Mesenchymal stem cell (in vitro differentiated cells and primary cell): Measurements from ENCODE around the gene OVCA2.

Source experiments
- DNase-seq: peaks from one replicate; pipeline ENCODE4 v3.0.0-alpha.2; 2013
- H2AFZ ChIP-seq: one replicate; pipeline ENCODE4 v1.6.1; 2013; ENCODE audit warnings: low read depth, mild to moderate bottlenecking, control low read depth, inconsistent platforms, low read length, moderate library complexity
- H2AK5ac ChIP-seq: 2 replicates; pipeline ENCODE4 v1.6.1; 2013; ENCODE audit warnings: low read length, moderate library complexity, mild to moderate bottlenecking, inconsistent platforms; ENCODE audit not compliant: severe bottlenecking
- H2BK120ac ChIP-seq: one replicate; pipeline ENCODE4 v1.6.1; 2013; ENCODE audit warnings: low read depth, mild to moderate bottlenecking, inconsistent platforms, low read length, moderate library complexity
- H2BK12ac ChIP-seq, 2 experiments: one replicate each; pipeline ENCODE4 v1.6.1; 2013; ENCODE audit warnings: inconsistent platforms in 2 of 2, low read length in 2 of 2, mild to moderate bottlenecking in 2 of 2, moderate library complexity in 2 of 2, control low read depth in 1 of 2
- H2BK15ac ChIP-seq: one replicate; pipeline ENCODE4 v1.6.1; 2013; ENCODE audit warnings: mild to moderate bottlenecking, low read depth, inconsistent platforms; ENCODE audit not compliant: poor library complexity, severe bottlenecking
- H2BK5ac ChIP-seq: 2 replicates; pipeline ENCODE4 v1.6.1; 2013; ENCODE audit warnings: low read depth, mild to moderate bottlenecking, low read length, control low read depth, inconsistent platforms; ENCODE audit not compliant: poor library complexity, severe bottlenecking
- H3K14ac ChIP-seq, 2 experiments: one replicate each; pipeline ENCODE4 v1.6.1; 2013; ENCODE audit warnings: inconsistent platforms in 2 of 2, low read length in 2 of 2, control low read depth in 1 of 2, mild to moderate bottlenecking in 1 of 2, moderate library complexity in 1 of 2
- H3K18ac ChIP-seq, 2 experiments: one replicate each; pipeline ENCODE4 v1.6.1; 2013; ENCODE audit warnings: inconsistent platforms in 2 of 2, low read length in 2 of 2, control low read depth in 1 of 2, low read depth in 1 of 2, mild to moderate bottlenecking in 1 of 2
- H3K23ac ChIP-seq, 2 experiments: one replicate each; pipeline ENCODE4 v1.6.1; 2013; ENCODE audit warnings: inconsistent platforms in 2 of 2, low read length in 2 of 2, mild to moderate bottlenecking in 2 of 2, moderate library complexity in 2 of 2, control low read depth in 1 of 2
- H3K27ac ChIP-seq: 2 replicates; pipeline ENCODE4 v1.5.1; 2013; ENCODE audit warnings: mild to moderate bottlenecking, moderate library complexity, low read length, control low read depth, inconsistent platforms; ENCODE audit not compliant: poor library complexity, severe bottlenecking
- H3K27me3 ChIP-seq, 2 experiments: 2 replicates each; pipeline versions ENCODE4 v1.6.1 to v1.7.0; 2013; ENCODE audit warnings: low read length in 2 of 2, mild to moderate bottlenecking in 2 of 2, moderate library complexity in 2 of 2, control low read depth in 1 of 2, inconsistent platforms in 1 of 2; ENCODE audit not compliant: control insufficient read depth in 1 of 2, insufficient read depth in 1 of 2
- H3K36me3 ChIP-seq, 2 experiments: 2 replicates each; pipeline versions ENCODE4 v1.6.1 to v1.7.0; 2013; ENCODE audit warnings: low read length in 2 of 2, control low read depth in 1 of 2, inconsistent platforms in 1 of 2, low read depth in 1 of 2, mild to moderate bottlenecking in 1 of 2; ENCODE audit not compliant: insufficient read depth in 2 of 2, control insufficient read depth in 1 of 2
- H3K4ac ChIP-seq, 2 experiments: one replicate each; pipeline ENCODE4 v1.6.1; 2013; ENCODE audit warnings: inconsistent platforms in 2 of 2, low read length in 2 of 2, mild to moderate bottlenecking in 2 of 2, moderate library complexity in 2 of 2, control low read depth in 1 of 2, low read depth in 1 of 2
- H3K4me1 ChIP-seq: 2 replicates; pipeline ENCODE4 v1.6.1; 2013; ENCODE audit warnings: low read depth, low read length, control low read depth; ENCODE audit not compliant: control insufficient read depth, insufficient read depth
- H3K4me2 ChIP-seq: 2 replicates; pipeline ENCODE4 v1.6.1; 2013; ENCODE audit warnings: low read length, mild to moderate bottlenecking, inconsistent platforms; ENCODE audit not compliant: poor library complexity, severe bottlenecking
- H3K4me3 ChIP-seq, 2 experiments: 2 replicates each; pipeline versions ENCODE4 v1.5.1 to v1.7.0; 2013; ENCODE audit warnings: low read length in 2 of 2, mild to moderate bottlenecking in 2 of 2, control low read depth in 1 of 2, low read depth in 1 of 2; ENCODE audit not compliant: insufficient read depth in 1 of 2
- H3K79me1 ChIP-seq: replicated peaks from 2 replicates; pipeline ENCODE4 v1.6.1; 2013; ENCODE audit warnings: mild to moderate bottlenecking, control low read depth, low read length, inconsistent platforms; ENCODE audit not compliant: poor library complexity, severe bottlenecking
- H3K9ac ChIP-seq: 2 replicates; pipeline ENCODE4 v1.7.0; 2013; ENCODE audit warnings: mild to moderate bottlenecking, low read length, moderate library complexity
- H3K9me3 ChIP-seq: 2 replicates; pipeline ENCODE4 v1.7.0; 2013; ENCODE audit warnings: mild to moderate bottlenecking, low read length; ENCODE audit not compliant: control insufficient read depth
- H4K8ac ChIP-seq: one replicate; pipeline ENCODE4 v1.6.1; 2013; ENCODE audit warnings: inconsistent platforms, mild to moderate bottlenecking, low read length, moderate library complexity
- H4K91ac ChIP-seq: one replicate; pipeline ENCODE4 v1.6.1; 2013; ENCODE audit warnings: mild to moderate bottlenecking, low read length, inconsistent platforms
- WGBS: methylation state at CpG from one replicate; pipeline ENCODE4 v1.1.7; 2013; ENCODE audit warnings: mixed read lengths; 5-methylcytosine and 5-hydroxymethylcytosine counted together

OVCA2 gene

DNA sequence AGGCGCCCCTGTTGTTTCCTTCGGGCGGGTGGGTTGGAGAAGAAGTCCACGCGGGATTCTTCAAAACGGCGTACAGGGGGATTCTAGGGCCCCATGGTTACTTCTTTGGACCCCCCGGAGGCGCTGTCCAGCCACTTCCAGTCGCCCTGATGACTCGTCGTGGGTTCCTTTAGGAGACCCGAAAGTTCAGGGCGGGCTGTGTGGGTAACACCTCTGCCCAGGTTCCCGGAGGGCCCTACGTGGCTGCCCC lies 12.4 kb downstream of the OVCA2 start:
- H3K4me2 ChIP-seq, result peak overlapping the region; percentile 92
- no peak overlapping the region for H2AFZ ChIP-seq
- H2AK5ac ChIP-seq, result no peak overlapping the region
- H2BK12ac ChIP-seq, result peak overlapping the region in 1 of 2 experiments; percentile 47
- no peak overlapping the region for H3K27ac ChIP-seq
- peaks cover 6% of the 10 kb centered on the region for H3K79me1 ChIP-seq
- WGBS, result 13% methylated on average over 16 of the region's 16 CpGs
- peaks cover 43% of the 10 kb centered on the region for H3K4me1 ChIP-seq
- H3K9ac ChIP-seq, result peak overlapping the region; percentile 80
- H3K18ac ChIP-seq, result peak overlapping the region; percentile 81 to 89
- peak overlapping the region; percentile 78 for H4K91ac ChIP-seq
- no peak overlapping the region for H2BK5ac ChIP-seq
- peak overlapping the region; percentile 68 for H2BK120ac ChIP-seq
- DNase-seq, result no peak
- H3K36me3 ChIP-seq, result peaks cover 0 to 30% of the 10 kb centered on the region in 2 experiments
- H3K9me3 ChIP-seq, result no peaks in the 10 kb centered on the region
- peak overlapping the region in 1 of 2 experiments; percentile 9 for H3K23ac ChIP-seq
- peak overlapping the region; percentile 62 to 75 for H3K4me3 ChIP-seq
- no peaks in the 10 kb centered on the region for H3K27me3 ChIP-seq
- no peak overlapping the region for H4K8ac ChIP-seq
- peak overlapping the region in 1 of 2 experiments; percentile 7 for H3K4ac ChIP-seq
- peak overlapping the region; percentile 67 for H2BK15ac ChIP-seq
- H3K14ac ChIP-seq, result no peak overlapping the region

DNA sequence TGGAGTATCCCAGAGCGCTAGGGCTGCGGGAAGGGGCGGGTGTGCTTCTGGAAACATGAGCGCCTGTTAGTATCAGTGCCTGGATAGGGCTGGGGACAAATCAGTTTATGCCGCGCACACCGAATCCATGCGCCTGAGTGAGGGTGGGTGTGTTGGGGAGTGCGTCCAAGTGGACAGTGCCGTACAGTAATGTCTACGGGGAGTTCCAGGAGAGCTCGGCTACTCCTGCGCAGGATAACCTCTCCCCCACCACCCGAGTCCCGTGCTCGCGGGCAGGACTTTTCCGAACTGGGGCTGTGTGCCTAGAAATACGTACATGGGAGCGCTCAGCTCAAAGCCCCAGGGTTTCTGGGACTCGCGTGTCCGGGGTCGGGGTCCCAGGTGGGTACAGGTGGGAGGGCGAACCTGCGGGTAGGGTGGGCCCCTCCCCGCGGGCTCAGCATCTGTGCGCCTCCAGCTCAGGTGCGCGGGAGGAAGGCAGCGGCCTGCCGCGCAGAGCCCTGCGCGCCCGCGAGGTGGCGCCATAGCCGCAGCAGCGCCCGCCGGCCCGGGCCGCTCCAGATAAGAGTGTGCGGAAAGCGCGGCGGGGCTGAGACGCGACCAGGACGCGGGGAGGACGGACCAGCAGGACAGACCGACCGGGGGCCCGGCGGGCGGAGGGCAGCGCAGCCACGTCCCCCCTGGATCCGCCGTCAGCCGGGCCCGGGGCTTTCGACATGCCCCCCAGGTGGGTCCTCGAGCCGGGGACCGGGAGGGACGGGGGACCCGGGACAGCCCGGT lies 12.9 kb downstream of the OVCA2 start, which contains the start of gene HIC1:
Gene HIC1, plus strand, starts transcription at position 592 of the 780 bp plus-strand sequence. CDS start 1,588 bp downstream, outside the sequence.
- H3K4me1 ChIP-seq, result peaks cover 40% of the 10 kb centered on the region
- H3K4me2 ChIP-seq, result peak within 1 kb of the TSS; percentile 92
- WGBS, result 4% methylated on average over 54 of the region's 72 CpGs
- H3K36me3 ChIP-seq, result peaks cover 2 to 35% of the 10 kb centered on the region in 2 experiments
- peak within 1 kb of the TSS; percentile 81 to 98 for H3K18ac ChIP-seq
- H3K4me3 ChIP-seq, result peak within 1 kb of the TSS; percentile 77 to 80
- H2BK12ac ChIP-seq, result peak within 1 kb of the TSS; percentile 54 to 55
- no peak within 1 kb of the TSS for H3K27ac ChIP-seq
- no peaks in the 10 kb centered on the region for H3K27me3 ChIP-seq
- H3K4ac ChIP-seq, result peak within 1 kb of the TSS; percentile 91 to 92
- peak; percentile 80 for DNase-seq
- no peaks in the 10 kb centered on the region for H3K9me3 ChIP-seq
- peak within 1 kb of the TSS; percentile 59 for H2BK5ac ChIP-seq
- H2AK5ac ChIP-seq, result no peak within 1 kb of the TSS
- peak within 1 kb of the TSS; percentile 55 to 97 for H3K14ac ChIP-seq
- H3K79me1 ChIP-seq, result peaks cover 6% of the 10 kb centered on the region
- H4K91ac ChIP-seq, result peak within 1 kb of the TSS; percentile 89
- H2AFZ ChIP-seq, result no peak within 1 kb of the TSS
- H2BK15ac ChIP-seq, result peak within 1 kb of the TSS; percentile 99
- H2BK120ac ChIP-seq, result peak within 1 kb of the TSS; percentile 99
- H4K8ac ChIP-seq, result peak within 1 kb of the TSS; percentile 85
- peak within 1 kb of the TSS in 1 of 2 experiments; percentile 91 for H3K23ac ChIP-seq
- H3K9ac ChIP-seq, result peak within 1 kb of the TSS; percentile 93

DNA sequence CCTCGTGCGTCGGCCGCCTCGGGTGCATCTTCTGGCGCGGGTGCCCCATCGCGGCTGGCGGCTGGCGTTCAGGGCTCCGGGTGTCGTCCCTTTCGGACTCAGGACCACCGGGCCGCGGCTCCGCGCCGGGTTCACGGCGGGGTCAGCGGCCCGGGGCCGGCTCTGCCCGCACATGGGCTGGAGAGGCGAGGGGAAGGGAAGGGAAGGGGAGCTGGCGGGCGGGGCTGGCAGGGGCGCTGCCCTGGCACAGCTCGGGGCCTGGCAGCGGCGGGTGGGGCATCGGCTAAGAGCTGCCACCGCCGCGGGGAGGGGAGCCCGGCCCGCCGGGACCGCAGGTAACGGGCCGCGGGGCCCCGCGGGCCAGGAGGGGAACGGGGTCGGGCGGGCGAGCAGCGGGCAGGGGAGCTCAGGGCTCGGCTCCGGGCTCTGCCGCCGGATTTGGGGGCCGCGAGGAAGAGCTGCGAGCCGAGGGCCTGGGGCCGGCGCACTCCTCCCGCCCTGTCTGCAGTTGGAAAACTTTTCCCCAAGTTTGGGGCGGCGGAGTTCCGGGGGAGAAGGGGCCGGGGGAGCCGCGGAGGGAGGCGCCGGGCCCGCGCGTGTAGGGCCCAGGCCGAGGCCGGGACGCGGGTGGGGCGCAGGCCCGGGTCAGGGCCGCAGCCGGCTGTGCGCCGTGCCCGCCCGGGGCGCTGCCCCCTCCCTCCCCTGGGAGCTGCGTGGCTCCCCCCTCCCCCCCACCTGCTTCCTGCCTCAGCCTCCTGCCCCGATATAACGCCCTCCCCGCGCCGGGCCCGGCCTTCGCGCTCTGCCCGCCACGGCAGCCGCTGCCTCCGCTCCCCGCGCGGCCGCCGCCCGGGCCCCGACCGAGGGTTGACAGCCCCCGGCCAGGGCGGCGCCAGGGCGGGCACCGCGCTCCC lies 13.7 kb downstream of the OVCA2 start:
- 1% methylated on average over 72 of the region's 113 CpGs for WGBS
- peak overlapping the region; percentile 77 to 80 for H3K4me3 ChIP-seq
- peak overlapping the region; percentile 54 to 55 for H2BK12ac ChIP-seq
- DNase-seq, result peak; percentile 37
- H3K4me1 ChIP-seq, result peaks cover 37% of the 10 kb centered on the region
- H3K36me3 ChIP-seq, result peaks cover 11 to 43% of the 10 kb centered on the region in 2 experiments
- peak overlapping the region in 1 of 2 experiments; percentile 91 for H3K23ac ChIP-seq
- peak overlapping the region; percentile 59 for H2BK5ac ChIP-seq
- peak overlapping the region; percentile 85 for H4K8ac ChIP-seq
- H3K27ac ChIP-seq, result no peak overlapping the region
- H3K4me2 ChIP-seq, result peak overlapping the region; percentile 92
- H3K14ac ChIP-seq, result peak overlapping the region; percentile 55 to 97
- peak overlapping the region; percentile 91 to 92 for H3K4ac ChIP-seq
- H2BK15ac ChIP-seq, result peak overlapping the region; percentile 99
- H2AK5ac ChIP-seq, result no peak overlapping the region
- peak overlapping the region; percentile 89 for H4K91ac ChIP-seq
- peak overlapping the region; percentile 93 for H3K9ac ChIP-seq
- no peaks in the 10 kb centered on the region for H3K9me3 ChIP-seq
- peaks cover 10% of the 10 kb centered on the region for H3K79me1 ChIP-seq
- no peaks in the 10 kb centered on the region for H3K27me3 ChIP-seq
- H2AFZ ChIP-seq, result no peak overlapping the region
- peak overlapping the region; percentile 99 for H2BK120ac ChIP-seq
- peak overlapping the region; percentile 67 to 98 for H3K18ac ChIP-seq
